ENCODE measurements around the gene UBA6. TPM values are rescaled to one million over a fixed set of nuclear protein-coding genes. Genes with fewer than 3 reads are reported as not detected.

The UBA6 gene
- total RNA-seq, 1 donor from 2014 or later = 5.1 TPM

- no peak for TF ChIP-seq CTCF (IDR thresholded peaks at IDR 0.05)
- DNase-seq (ENCODE audit: low spot score in 2 of 2) = no peak
- H3K4me1 ChIP-seq = no peaks in the 10 kb centered on the region
- H3K4me3 ChIP-seq = no peak overlapping the region
- no peak overlapping the region for H3K27ac ChIP-seq
- no peaks in the 10 kb centered on the region for H3K36me3 ChIP-seq
- intact Hi-C loops (cut with DNase I) = no loop called here
- H3K9me3 ChIP-seq = peaks cover 0 to 5% of the 10 kb centered on the region in 2 donors
- no peaks in the 10 kb centered on the region for H3K27me3 ChIP-seq
These were observed 92.9 kb downstream of the UBA6 start for GRCh38 chr4:67608027-67608426.

DNA sequence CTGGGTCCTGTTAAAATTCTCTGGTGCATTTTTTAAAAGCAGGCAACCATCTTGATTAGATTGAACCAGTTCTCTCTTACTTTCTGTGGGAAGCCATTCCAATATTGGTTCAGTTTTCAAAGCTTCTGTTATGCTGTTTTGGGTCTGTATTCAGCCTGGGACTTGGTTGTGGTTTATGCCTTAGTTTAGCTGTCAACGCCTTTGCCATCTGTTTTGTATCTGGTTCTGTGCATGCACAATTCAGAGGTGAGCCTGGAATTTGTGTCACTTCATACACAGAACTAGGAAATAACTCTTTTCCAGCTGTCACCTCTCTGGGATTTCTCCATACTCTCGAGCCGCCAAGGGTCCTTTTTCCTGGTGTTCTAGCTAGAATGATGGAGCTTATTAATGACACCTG is 96.2 kb downstream of the UBA6 start:
- DNase-seq (ENCODE audit: low spot score in 2 of 2) = no peak
- no peak for TF ChIP-seq CTCF (IDR thresholded peaks at IDR 0.05)
- Histone ChIP-seq H3K9me3 (peaks cover 0 to 2% of the 10 kb centered on the region in 2 donors), H3K36me3 (no peaks in the 10 kb centered on the region), H3K4me1 (no peaks in the 10 kb centered on the region), H3K4me3 (no peak overlapping the region), H3K27me3 (no peaks in the 10 kb centered on the region), H3K27ac (no peak overlapping the region)
- intact Hi-C loops (cut with DNase I) = no loop called here

DNA sequence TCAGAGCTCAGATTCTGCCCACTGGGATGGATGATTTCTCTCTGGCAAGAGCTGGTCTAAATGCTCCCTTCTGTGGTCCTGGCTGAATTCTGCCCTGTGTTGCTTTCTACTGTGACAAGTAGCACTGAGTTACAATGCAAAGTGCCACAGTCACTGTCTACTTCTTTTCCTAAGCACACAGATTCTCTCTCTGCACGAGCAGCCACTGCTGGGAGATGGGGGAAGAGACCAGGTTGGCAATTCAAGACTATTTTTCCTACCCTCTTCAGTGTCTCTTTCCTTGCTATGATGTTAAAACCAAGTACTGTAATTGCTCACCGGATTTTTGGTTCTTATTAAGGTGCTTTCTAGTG is 97.0 kb downstream of the UBA6 start:
- no peak for TF ChIP-seq CTCF (IDR thresholded peaks at IDR 0.05)
- H3K4me3 ChIP-seq = no peak overlapping the region
- H3K9me3 ChIP-seq = no peaks in the 10 kb centered on the region
- DNase-seq (ENCODE audit: low spot score in 2 of 2) = no peak
- intact Hi-C loops (cut with DNase I) = no loop called here
- no peaks in the 10 kb centered on the region for H3K27me3 ChIP-seq
- H3K27ac ChIP-seq = no peak overlapping the region
- H3K36me3 ChIP-seq = no peaks in the 10 kb centered on the region
- no peaks in the 10 kb centered on the region for H3K4me1 ChIP-seq

DNA sequence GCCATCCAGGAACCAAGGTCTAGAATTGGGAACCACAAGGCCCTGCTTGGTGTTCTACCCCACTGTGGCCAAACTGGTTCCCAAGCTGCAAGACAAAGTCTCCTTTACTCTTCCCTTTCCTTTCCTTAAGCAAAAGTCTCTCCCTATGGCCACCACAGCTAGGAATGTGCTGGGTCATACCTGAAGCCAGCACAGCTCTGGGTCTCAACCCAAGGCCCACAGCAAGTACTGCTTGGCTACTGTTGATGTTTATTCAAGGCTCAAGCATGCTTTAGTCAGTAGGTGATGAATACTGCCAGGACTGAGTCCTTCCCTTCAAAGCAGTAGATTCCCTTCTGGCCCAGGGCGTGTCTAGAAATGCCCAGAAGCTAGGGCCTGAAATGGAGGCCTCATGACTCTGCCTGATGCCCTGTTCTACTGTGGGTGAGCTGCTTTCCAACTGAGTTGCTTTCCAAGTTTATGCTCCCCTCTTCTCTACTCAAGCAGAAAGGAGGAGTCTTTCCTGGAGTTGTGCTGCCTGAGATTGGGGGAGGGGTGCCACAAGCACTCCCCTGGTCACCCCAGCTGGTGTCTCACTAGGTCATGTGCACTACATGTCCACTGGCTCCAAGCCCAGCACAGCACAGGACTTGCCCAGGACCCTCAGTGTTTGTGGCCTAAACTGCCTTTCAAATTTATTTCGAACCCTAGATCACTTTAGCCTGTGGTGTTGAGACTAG is 97.5 kb downstream of the UBA6 start:
- Histone ChIP-seq H3K9me3 (no peaks in the 10 kb centered on the region), H3K4me1 (no peaks in the 10 kb centered on the region), H3K27ac (no peak overlapping the region), H3K4me3 (no peak overlapping the region), H3K27me3 (no peaks in the 10 kb centered on the region), H3K36me3 (no peaks in the 10 kb centered on the region)
- no peak for DNase-seq (ENCODE audit: low spot score in 2 of 2)
- intact Hi-C loops (cut with DNase I) = no loop called here
- no peak for TF ChIP-seq CTCF (IDR thresholded peaks at IDR 0.05)

DNA sequence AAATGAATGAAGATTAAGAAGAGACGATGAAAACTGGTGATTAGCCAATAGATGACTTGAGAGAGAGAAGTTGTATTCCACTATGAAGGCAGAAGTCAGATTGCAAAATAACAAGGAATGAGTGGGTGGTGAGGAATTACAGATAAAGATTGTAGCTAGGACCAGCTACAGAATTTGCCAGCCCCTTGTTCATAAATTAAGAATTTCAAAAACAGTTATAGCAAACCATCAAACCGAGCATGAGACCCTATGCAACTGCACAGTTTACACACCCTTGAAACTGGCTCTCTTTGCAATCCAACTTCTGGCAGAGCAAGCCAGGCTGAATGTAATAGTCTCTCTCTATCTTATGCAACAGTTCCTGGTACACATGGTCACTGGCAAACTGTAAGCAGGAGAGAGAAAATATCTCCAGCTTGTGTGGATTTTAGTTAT is 107.2 kb downstream of the UBA6 start:
- Histone ChIP-seq H3K4me1 (no peaks in the 10 kb centered on the region), H3K4me3 (no peak overlapping the region), H3K27me3 (no peaks in the 10 kb centered on the region), H3K9me3 (no peaks in the 10 kb centered on the region), H3K36me3 (no peaks in the 10 kb centered on the region), H3K27ac (no peak overlapping the region)
- TF ChIP-seq CTCF (IDR thresholded peaks at IDR 0.05) = no peak
- intact Hi-C loops (cut with DNase I) = no loop called here
- no peak for DNase-seq (ENCODE audit: low spot score in 2 of 2)

DNA sequence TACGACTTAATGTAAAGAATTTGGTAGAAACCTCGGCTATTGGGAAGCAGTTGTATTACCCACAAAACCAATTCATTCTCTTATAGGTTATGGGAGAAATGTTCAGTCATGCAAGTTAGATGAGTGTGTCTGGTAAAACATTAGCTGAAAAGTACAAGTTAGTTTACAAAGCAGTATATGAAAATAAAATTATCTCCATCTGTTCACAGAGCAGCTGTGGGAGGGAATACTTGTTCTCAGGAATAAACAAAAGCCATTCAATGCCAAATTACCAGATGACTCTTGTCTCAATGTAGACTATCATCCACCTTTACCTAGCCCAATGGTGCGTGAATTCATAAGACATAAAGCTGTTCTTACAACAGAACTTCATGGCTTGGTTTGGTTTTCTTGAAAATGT is 113.8 kb downstream of the UBA6 start:
- H3K27ac ChIP-seq = no peak overlapping the region
- no peak for DNase-seq (ENCODE audit: low spot score in 2 of 2)
- no peak for TF ChIP-seq CTCF (IDR thresholded peaks at IDR 0.05)
- no peak overlapping the region for H3K4me3 ChIP-seq
- no peaks in the 10 kb centered on the region for H3K4me1 ChIP-seq
- no peaks in the 10 kb centered on the region for H3K9me3 ChIP-seq
- intact Hi-C loops (cut with DNase I) = no loop called here
- H3K36me3 ChIP-seq = no peaks in the 10 kb centered on the region
- no peaks in the 10 kb centered on the region for H3K27me3 ChIP-seq
